Heart left ventricle (tissue), 13 donors: ENCODE measurements around the gene HELZ.

Experiments
- CTCF ChIP-seq, 12 donors: fragments of 200-600 bp; sonication (generic) in 4 of 12; IDR thresholded peaks; one replicate each; pipeline versions ENCODE4 v1.5.0 to v1.8.0; 2018 to 2022; ENCODE audit warnings: antibody characterized with exemption in 12 of 12, mild to moderate bottlenecking in 5 of 12
- POLR2A ChIP-seq, 2 donors: fragments of 450-650 bp; IDR thresholded peaks; one replicate each; pipeline ENCODE4 v1.6.1; 2017; ENCODE audit warnings: antibody characterized with exemption in 2 of 2, mild to moderate bottlenecking in 2 of 2, moderate library complexity in 2 of 2
- donor health status: ischemic (EF 13 %, LVEDD 7.1; RV severe dilation, severe dysfunction).
- donor health status: DM: no; HTN: yes; CAD: no.
- donor health status: DM: no; HTN: no; CAD: no.
- donor health status: ischemic (EF 25% LVEDD 6.9; RV normal size, moderate dysfunction).
- donor health status: ischemic (EF 25% LVEDD 5.7; RV mildly dilated, moderate dysfunction).
- donor health status: ischemic (EF 35%, LVEDD 5.7; RV mildly dilated, moderate dysfunction).
- donor health status: nonischemic (EF 11% LVEDD 7.7; RV severe dilation, severe dysfunction).
- donor health status: DM: yes; HTN: yes; CAD: no.
- donor health status: PGD.
- donor health status: ischemic (EF 29% LVEDD 5.4; RV normal size, mild dysfunction).
- donor health status: nonischemic (EF 23%, LVEDD 6.1; RV moderate dilation, normal function).

GRCh38 chr17:67132366-67132765, 112.6 kb downstream of the HELZ start:
- no peak for TF ChIP-seq CTCF (IDR thresholded peaks at IDR 0.05)
- no peak for TF ChIP-seq POLR2A (IDR thresholded peaks at IDR 0.05)
